Measurements from ENCODE around the gene CFHR4. TPM values are rescaled to one million over a fixed set of nuclear protein-coding genes. Genes with fewer than 3 reads are reported as not detected.
"Not testable (repeated sequence)": the region's sequence is repeated elsewhere in the genome, so short reads cannot be mapped to it uniquely, and the experiment has no call there.

CFHR4 gene
- total RNA-seq, 2 experiments from 2014 or later, result not detected

- CTCF ChIA-PET (ENCODE audit: unreplicated experiment), result no interaction called here
- H3K9me2 ChIP-seq (ENCODE audit: insufficient read depth, low read length), result no peaks in the 10 kb centered on the region
- H3K79me2 ChIP-seq (ENCODE audit: insufficient read depth, low read depth, low read length), result no peaks in the 10 kb centered on the region
- intact Hi-C loops (cut with micrococcal nuclease; ENCODE audit: unreplicated experiment), result no loop called here
- H3K4me2 ChIP-seq (ENCODE audit: low read length), result no peak overlapping the region
- no peaks in the 10 kb centered on the region for H3K36me3 ChIP-seq (ENCODE audit: insufficient read depth, low read length)
- no peaks in the 10 kb centered on the region for H3K4me1 ChIP-seq (ENCODE audit: insufficient read depth, low read length, poor library complexity, severe bottlenecking)
- POLR2A ChIA-PET, result no interaction called here
- H2AFZ ChIP-seq (ENCODE audit: low read length), result no peak overlapping the region
- no peaks in the 10 kb centered on the region for H3K9me3 ChIP-seq (ENCODE audit: low read length)
- DNase-seq (ENCODE audit: low spot score), result no peak
- TF ChIP-seq EZH2phosphoT487 (IDR thresholded peaks at IDR 0.05; ENCODE audit: borderline replicate concordance, low read depth, low read length), result no peak
- no peak for TF ChIP-seq CTCF (conservative IDR thresholded peaks at IDR 0.05; ENCODE audit: low read length)
- H3K27ac ChIP-seq (ENCODE audit: low read depth, low read length, poor library complexity, severe bottlenecking), result no peak overlapping the region
- no peak overlapping the region for H3K4me3 ChIP-seq (ENCODE audit: low read depth, low read length, poor library complexity, severe bottlenecking)
- no TSS peak for BruUV-seq (replicated peaks)
- H4K20me1 ChIP-seq (ENCODE audit: insufficient read depth, low read length), result no peaks in the 10 kb centered on the region
Observed at GRCh38 chr1:196897158-196897828, 9.4 kb downstream of the CFHR4 start.

- Histone ChIP-seq H3K9me3 (ENCODE audit: low read length) (no peaks in the 10 kb centered on the region), H3K9me2 (ENCODE audit: insufficient read depth, low read length) (no peaks in the 10 kb centered on the region), H3K4me2 (ENCODE audit: low read length) (no peak overlapping the region), H4K20me1 (ENCODE audit: insufficient read depth, low read length) (no peaks in the 10 kb centered on the region), H2AFZ (ENCODE audit: low read length) (no peak overlapping the region), H3K4me3 (ENCODE audit: low read depth, low read length, poor library complexity, severe bottlenecking) (no peak overlapping the region), H3K4me1 (ENCODE audit: insufficient read depth, low read length, poor library complexity, severe bottlenecking) (no peaks in the 10 kb centered on the region), H3K27ac (ENCODE audit: low read depth, low read length, poor library complexity, severe bottlenecking) (no peak overlapping the region), H3K36me3 (ENCODE audit: insufficient read depth, low read length) (no peaks in the 10 kb centered on the region), H3K79me2 (ENCODE audit: insufficient read depth, low read depth, low read length) (no peaks in the 10 kb centered on the region)
- BruUV-seq (replicated peaks), result no TSS peak
- intact Hi-C loops (cut with micrococcal nuclease; ENCODE audit: unreplicated experiment), result no loop called here
- CTCF ChIA-PET (ENCODE audit: unreplicated experiment), result no interaction called here
- POLR2A ChIA-PET, result interaction anchor here (0.7 kb wide), 1 partner anchor 9 kb away, joined by 3 read pairs; no protein-coding TSS in a partner anchor
- no peak for DNase-seq (ENCODE audit: low spot score)
- no peak for TF ChIP-seq EZH2phosphoT487 (IDR thresholded peaks at IDR 0.05; ENCODE audit: borderline replicate concordance, low read depth, low read length)
- TF ChIP-seq CTCF (conservative IDR thresholded peaks at IDR 0.05; ENCODE audit: low read length), result no peak
Observed at GRCh38 chr1:196902344-196902743, 14.5 kb downstream of the CFHR4 start.

GRCh38 chr1:196910215-196910614 lies 22.4 kb downstream of the CFHR4 start:
- Histone ChIP-seq H2AFZ (ENCODE audit: low read length) (no peak overlapping the region), H3K4me1 (ENCODE audit: insufficient read depth, low read length, poor library complexity, severe bottlenecking) (no peaks in the 10 kb centered on the region), H3K27ac (ENCODE audit: low read depth, low read length, poor library complexity, severe bottlenecking) (no peak overlapping the region), H3K4me3 (ENCODE audit: low read depth, low read length, poor library complexity, severe bottlenecking) (no peak overlapping the region), H3K9me2 (ENCODE audit: insufficient read depth, low read length) (no peaks in the 10 kb centered on the region), H3K79me2 (ENCODE audit: insufficient read depth, low read depth, low read length) (no peaks in the 10 kb centered on the region), H3K4me2 (ENCODE audit: low read length) (no peak overlapping the region), H3K9me3 (ENCODE audit: low read length) (no peaks in the 10 kb centered on the region), H3K36me3 (ENCODE audit: insufficient read depth, low read length) (no peaks in the 10 kb centered on the region), H4K20me1 (ENCODE audit: insufficient read depth, low read length) (no peaks in the 10 kb centered on the region)
- TF ChIP-seq EZH2phosphoT487 (IDR thresholded peaks at IDR 0.05; ENCODE audit: borderline replicate concordance, low read depth, low read length), result no peak
- no peak for TF ChIP-seq CTCF (conservative IDR thresholded peaks at IDR 0.05; ENCODE audit: low read length)
- ChIA-PET POLR2A (no interaction called here), CTCF (ENCODE audit: unreplicated experiment) (no interaction called here)
- BruUV-seq (replicated peaks), result no TSS peak
- no peak for DNase-seq (ENCODE audit: low spot score)
- intact Hi-C loops (cut with micrococcal nuclease; ENCODE audit: unreplicated experiment), result no loop called here

GRCh38 chr1:196912283-196912682 lies 24.4 kb downstream of the CFHR4 start:
- BruUV-seq (replicated peaks); POLR2A ChIA-PET; H3K4me2 ChIP-seq (ENCODE audit: low read length): not testable (repeated sequence)

More at GRCh38 chr1:196912283-196912682, 24.4 kb downstream of the CFHR4 start:
- intact Hi-C loops (cut with micrococcal nuclease; ENCODE audit: unreplicated experiment); H3K4me3 ChIP-seq (ENCODE audit: low read depth, low read length, poor library complexity, severe bottlenecking); H3K9me3 ChIP-seq (ENCODE audit: low read length); H3K79me2 ChIP-seq (ENCODE audit: insufficient read depth, low read depth, low read length); H3K27ac ChIP-seq (ENCODE audit: low read depth, low read length, poor library complexity, severe bottlenecking); CTCF ChIA-PET (ENCODE audit: unreplicated experiment); H4K20me1 ChIP-seq (ENCODE audit: insufficient read depth, low read length); H3K36me3 ChIP-seq (ENCODE audit: insufficient read depth, low read length); DNase-seq (ENCODE audit: low spot score); H3K9me2 ChIP-seq (ENCODE audit: insufficient read depth, low read length); H3K4me1 ChIP-seq (ENCODE audit: insufficient read depth, low read length, poor library complexity, severe bottlenecking); H2AFZ ChIP-seq (ENCODE audit: low read length): not testable (repeated sequence)

All from OCI-LY7 (cell line).